GM12878 (cell line): ENCODE results near the gene CDH20. TPM values are rescaled to one million over a fixed set of nuclear protein-coding genes. Genes with fewer than 3 reads are reported as not detected.

ENCODE experiments used
- ATAC-seq: fragments of 200-7000 bp; cut with Tn5 transposase; 3 replicates; pipeline ENCODE4 v1.9.1; 2020; ENCODE audit warnings: mild to moderate bottlenecking, moderate library complexity
- BruUV-seq: library from RNA; stranded (reverse); fragments of 400-500 nt; replicated peaks from 2 replicates; lab custom pipeline; 2021; lab: Mats Ljungman, UMichigan
- CTCF ChIA-PET: fragments of 300-600 bp; sonication (Branson Sonifier 250); formaldehyde crosslinking; extraction: SDS; loops from one replicate; lab custom pipeline; 2021; ENCODE audit warnings: inconsistent platforms; lab: Yijun Ruan, JAX
- POLR2A ChIA-PET: fragments of 350-600 bp; formaldehyde crosslinking; extraction: SDS; loops from one replicate; lab custom pipeline; 2021; ENCODE audit warnings: inconsistent platforms; lab: Charles Lee
- RAD21 ChIA-PET: fragments of 300-600 bp; sonication (Branson Sonifier 250); formaldehyde crosslinking; loops from one replicate; lab custom pipeline; 2023; ENCODE audit warnings: antibody characterized with exemption; ENCODE audit not compliant: unreplicated experiment; lab: Charles Lee
- SMC1A ChIA-PET: fragments of 300-600 bp; sonication (Branson Sonifier 250); formaldehyde crosslinking; loops from one replicate; lab custom pipeline; 2023; ENCODE audit not compliant: unreplicated experiment, uncharacterized antibody; lab: Charles Lee
- DNase-seq: peaks from one replicate; pipeline ENCODE4 v3.0.0-alpha.2; 2011; ENCODE audit warnings: low read depth, low spot score
- FAIRE-seq: peaks from 3 replicates; lab custom pipeline; 2011; peaks lifted over from hg19 to GRCh38; lab: Jason Lieb, UNC
- H2AFZ ChIP-seq: 2 replicates; pipeline ENCODE4 v1.6.0; 2011; ENCODE audit warnings: low read depth, low read length, control low read depth; ENCODE audit not compliant: control insufficient read depth
- H3K27ac ChIP-seq: 2 replicates; pipeline ENCODE4 v1.5.1; 2011; ENCODE audit warnings: control low read depth; ENCODE audit not compliant: control insufficient read depth, insufficient read depth
- H3K27me3 ChIP-seq, 2 experiments: replicated peaks in 1 of 2; 2 replicates each; pipeline versions ENCODE4 v1.6.0 to v1.6.1; 2011; ENCODE audit warnings: low read length in 1 of 2; ENCODE audit not compliant: control insufficient read depth in 2 of 2, insufficient read depth in 2 of 2
- H3K36me3 ChIP-seq, 2 experiments: 2 replicates each; pipeline ENCODE4 v1.5.1; 2011; ENCODE audit warnings: low read length in 1 of 2; ENCODE audit not compliant: control insufficient read depth in 2 of 2, insufficient read depth in 2 of 2
- H3K4me1 ChIP-seq: 2 replicates; pipeline ENCODE4 v1.6.1; 2011; ENCODE audit warnings: mild to moderate bottlenecking, low read length, moderate library complexity, mixed read lengths; ENCODE audit not compliant: control insufficient read depth, insufficient read depth
- H3K4me2 ChIP-seq: 2 replicates; pipeline ENCODE4 v1.6.0; 2011; ENCODE audit warnings: control low read depth; ENCODE audit not compliant: control insufficient read depth, insufficient read depth
- H3K4me3 ChIP-seq: fragments of 200-600 bp; sonication (generic); 2 replicates; pipeline ENCODE4 v1.5.1; 2016
- H3K79me2 ChIP-seq: 2 replicates; pipeline ENCODE4 v1.6.0; 2011; ENCODE audit warnings: low read length; ENCODE audit not compliant: control insufficient read depth, insufficient read depth
- H3K9ac ChIP-seq: 2 replicates; pipeline ENCODE4 v1.8.0; 2011; ENCODE audit warnings: low read length, control low read depth, mixed read lengths; ENCODE audit not compliant: control insufficient read depth, insufficient read depth
- H3K9me3 ChIP-seq: replicated peaks from 3 replicates; pipeline ENCODE4 v1.5.1; 2011; ENCODE audit warnings: mild to moderate bottlenecking, low read length; ENCODE audit not compliant: control insufficient read depth, insufficient read depth
- H4K20me1 ChIP-seq: 2 replicates; pipeline ENCODE4 v1.6.0; 2011; ENCODE audit not compliant: control insufficient read depth, insufficient read depth
- CUX1 ChIP-seq: IDR thresholded peaks from 2 replicates; pipeline ENCODE4 v1.6.1; 2012; ENCODE audit warnings: improper control_type of control experiment, low read depth, low read length; ENCODE audit not compliant: insufficient replicate concordance
- GABPA ChIP-seq: IDR thresholded peaks from 2 replicates; pipeline ENCODE4 v1.6.1; 2014; ENCODE audit warnings: antibody characterized with exemption, low read depth, mild to moderate bottlenecking, inconsistent platforms
- TCF3 ChIP-seq: IDR thresholded peaks from 2 replicates; pipeline ENCODE4 v1.6.1; 2012; ENCODE audit warnings: low read depth, mild to moderate bottlenecking, low read length, borderline replicate concordance; ENCODE audit not compliant: insufficient read depth
- WGBS: methylation state at CpG from one replicate; pipeline ENCODE4 v1.1.6; 2016; ENCODE audit warnings: low lambda C conversion rate; ENCODE audit not compliant: insufficient replicate concordance, insufficient coverage; ENCODE audit errors: missing lambda C conversion rate; 5-methylcytosine and 5-hydroxymethylcytosine counted together
- in situ Hi-C: fragments of 300-500 bp; cut with MboI; formaldehyde crosslinking; loops from 9 replicates; pipeline ENCODE4 v1.14.3; 2018; ENCODE audit warnings: mixed read lengths
- intact Hi-C: fragments of 100-400 bp; cut with micrococcal nuclease; formaldehyde crosslinking; loops from one replicate; pipeline ENCODE4 v1.14.2; 2022; ENCODE audit not compliant: unreplicated experiment
- polyA plus RNA-seq, 11 experiments: library from polyadenylated mRNA; depleted of rRNA in 4 of 11; unstranded in 6 of 11; stranded (reverse) in 5 of 11; fragments of >200 nt; fragmentation: Nextera tagmentation in 4 of 11; fragmentation: Illumina TruSeq in 1 of 11; extraction: Ambion mirVana in 4 of 11; extraction: Trizol in 1 of 11; gene quantifications; 1 replicate in 1 of 11; 2 replicates in 10 of 11; pipeline versions ENCODE4 v1.2.1 to v1.2.3, GENCODE V29; 2011 to 2016; ENCODE audit warnings: inconsistent platforms in 2 of 11, missing spikeins in 2 of 11, low read depth in 1 of 11
- total RNA-seq, 4 experiments: library from RNA; depleted of rRNA in 3 of 4; stranded (reverse); fragments of >200 nt in 3 of 4; fragmentation: Illumina TruSeq in 1 of 4; extraction: Trizol in 1 of 4; gene quantifications; 2 replicates each; pipeline versions ENCODE4 v1.2.1 to v1.2.3, GENCODE V29; 2013 to 2021

Gene CDH20
- total and polyA plus RNA-seq, 10 of the 15 experiments (the other 5 are each of a cell fraction or from before 2014, with no cell fraction given): not detected

DNA sequence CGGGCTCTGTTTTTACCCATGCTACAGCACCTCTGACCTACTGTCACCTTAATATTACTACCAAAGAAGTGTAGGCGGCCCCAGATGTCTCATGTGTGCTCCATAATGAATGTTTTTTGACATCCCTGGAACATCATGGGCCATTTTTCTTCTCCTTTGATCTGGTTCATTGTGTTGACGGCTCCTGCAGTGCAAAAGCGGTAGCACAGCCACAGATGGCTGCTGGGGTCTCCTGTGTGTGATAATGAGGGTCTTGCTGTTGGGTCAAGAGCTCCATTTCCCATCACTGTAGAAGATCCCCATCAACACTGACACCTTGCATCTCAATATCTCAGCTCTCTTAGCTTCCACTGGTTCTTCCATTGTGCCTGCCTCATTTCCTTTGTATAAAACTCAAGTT, 95.0 kb downstream of the CDH20 start:
- no peak overlapping the region for H3K4me2 ChIP-seq
- no peak overlapping the region for H3K4me3 ChIP-seq
- H3K36me3 ChIP-seq: no peaks in the 10 kb centered on the region
- DNase-seq: no peak
- RAD21 ChIA-PET: no interaction called here
- no peak overlapping the region for H3K27ac ChIP-seq
- intact Hi-C loops: no loop called here
- POLR2A ChIA-PET: no interaction called here
- in situ Hi-C loops: no loop called here
- no peak for FAIRE-seq
- BruUV-seq: no TSS peak
- TF ChIP-seq CUX1 (no peak), TCF3 (no peak), GABPA (no peak)
- ATAC-seq: no peak
- SMC1A ChIA-PET: no interaction called here
- H3K9ac ChIP-seq: no peak overlapping the region
- CTCF ChIA-PET: no interaction called here
- no peak overlapping the region for H2AFZ ChIP-seq
- no peaks in the 10 kb centered on the region for H3K4me1 ChIP-seq
- 2% methylated on average over 4 of the region's 4 CpGs for WGBS
- no peaks in the 10 kb centered on the region for H3K9me3 ChIP-seq
- H3K27me3 ChIP-seq: no peaks in the 10 kb centered on the region
- no peaks in the 10 kb centered on the region for H4K20me1 ChIP-seq
- H3K79me2 ChIP-seq: no peaks in the 10 kb centered on the region
